WTC11 (cell line): ENCODE data around the gene RSPH9. TPM values are rescaled to one million over a fixed set of nuclear protein-coding genes. Genes with fewer than 3 reads are reported as not detected.

ENCODE experiments used
- ARID4B ChIP-seq: sonication (generic); formaldehyde crosslinking; IDR thresholded peaks from 2 replicates; pipeline ENCODE4 v1.8.0; 2023; ENCODE audit warnings: missing genetic modification reagents, mild to moderate bottlenecking, borderline replicate concordance
- CREB1 ChIP-seq: sonication (generic); formaldehyde crosslinking; IDR thresholded peaks from 2 replicates; pipeline ENCODE4 v1.8.0; 2023; ENCODE audit warnings: mild to moderate bottlenecking, missing genetic modification reagents
- E2F1 ChIP-seq: sonication (generic); formaldehyde crosslinking; IDR thresholded peaks from 2 replicates; pipeline ENCODE4 v1.8.0; 2022; ENCODE audit warnings: mild to moderate bottlenecking, missing genetic modification reagents
- E2F4 ChIP-seq: sonication (generic); formaldehyde crosslinking; IDR thresholded peaks from 2 replicates; pipeline ENCODE4 v1.8.1; 2022; ENCODE audit warnings: low read depth, mild to moderate bottlenecking, moderate library complexity, missing genetic modification reagents, borderline replicate concordance
- ELF4 ChIP-seq: sonication (generic); formaldehyde crosslinking; IDR thresholded peaks from 2 replicates; pipeline ENCODE4 v1.8.1; 2022; ENCODE audit warnings: low read depth, mild to moderate bottlenecking, moderate library complexity, missing genetic modification reagents
- FOXJ3 ChIP-seq: sonication (generic); formaldehyde crosslinking; IDR thresholded peaks from 2 replicates; pipeline ENCODE4 v1.9.0; 2021; ENCODE audit warnings: missing genetic modification reagents, mild to moderate bottlenecking, borderline replicate concordance
- FOXK1 ChIP-seq: sonication (generic); formaldehyde crosslinking; IDR thresholded peaks from 2 replicates; pipeline ENCODE4 v1.8.0; 2022; ENCODE audit warnings: mild to moderate bottlenecking, moderate library complexity, missing genetic modification reagents
- IRF1 ChIP-seq: sonication (generic); formaldehyde crosslinking; IDR thresholded peaks from 2 replicates; pipeline ENCODE4 v1.8.0; 2023; ENCODE audit warnings: missing genetic modification reagents
- MYBL2 ChIP-seq: sonication (generic); formaldehyde crosslinking; IDR thresholded peaks from 2 replicates; pipeline ENCODE4 v1.8.1; 2023; ENCODE audit warnings: mild to moderate bottlenecking, moderate library complexity, missing genetic modification reagents
- RELA ChIP-seq: sonication (generic); formaldehyde crosslinking; IDR thresholded peaks from 2 replicates; pipeline ENCODE4 v1.8.1; 2022; ENCODE audit warnings: missing genetic modification reagents, mild to moderate bottlenecking, borderline replicate concordance
- RORB ChIP-seq: fragments of 250-450 bp; sonication (Bioruptor Pico); IDR thresholded peaks from 2 replicates; pipeline ENCODE4 v1.9.0; 2021; ENCODE audit warnings: mild to moderate bottlenecking
- TEAD1 ChIP-seq: sonication (generic); formaldehyde crosslinking; IDR thresholded peaks from 2 replicates; pipeline ENCODE4 v1.8.0; 2022; ENCODE audit warnings: mild to moderate bottlenecking, missing genetic modification reagents
- TEAD4 ChIP-seq: sonication (generic); formaldehyde crosslinking; IDR thresholded peaks from 2 replicates; pipeline ENCODE4 v1.8.0; 2022; ENCODE audit warnings: mild to moderate bottlenecking, missing genetic modification reagents
- TP53 ChIP-seq: sonication (generic); formaldehyde crosslinking; IDR thresholded peaks from 2 replicates; pipeline ENCODE4 v1.8.1; 2023; ENCODE audit warnings: mild to moderate bottlenecking, missing genetic modification reagents
- ZMAT4 ChIP-seq: fragments of 250-450 bp; sonication (Bioruptor Pico); IDR thresholded peaks from 2 replicates; pipeline ENCODE4 v1.9.0; 2021; ENCODE audit warnings: mild to moderate bottlenecking
- ZNF138 ChIP-seq: sonication (generic); formaldehyde crosslinking; conservative IDR thresholded peaks from 2 replicates; pipeline ENCODE4 v1.8.1; 2022; ENCODE audit warnings: mild to moderate bottlenecking, moderate library complexity, missing genetic modification reagents
- ZNF281 ChIP-seq: sonication (generic); formaldehyde crosslinking; IDR thresholded peaks from 2 replicates; pipeline ENCODE4 v1.8.0; 2023; ENCODE audit warnings: mild to moderate bottlenecking, missing genetic modification reagents
- ZNF396 ChIP-seq: fragments of 250-450 bp; sonication (Bioruptor Pico); IDR thresholded peaks from 2 replicates; pipeline ENCODE4 v1.8.0; 2021; ENCODE audit warnings: mild to moderate bottlenecking, moderate library complexity, borderline replicate concordance
- ZNF423 ChIP-seq: fragments of 250-450 bp; sonication (Bioruptor Pico); IDR thresholded peaks from 2 replicates; pipeline ENCODE4 v2.1.2; 2022; ENCODE audit warnings: mild to moderate bottlenecking, moderate library complexity
- ZNF512 ChIP-seq: sonication (generic); formaldehyde crosslinking; IDR thresholded peaks from 2 replicates; pipeline ENCODE4 v1.8.1; 2022; ENCODE audit warnings: missing genetic modification reagents, borderline replicate concordance
- ZNF532 ChIP-seq: fragments of 250-450 bp; sonication (Bioruptor Pico); IDR thresholded peaks from 2 replicates; pipeline ENCODE4 v1.9.0; 2021; ENCODE audit warnings: mild to moderate bottlenecking, borderline replicate concordance
- total RNA-seq: library from RNA; stranded (reverse); gene quantifications from 3 replicates; pipeline ENCODE4 v1.2.3, GENCODE V29; 2021

The RSPH9 gene
- total RNA-seq, 1 experiment from 2014 or later: 0.35 TPM

- TF ChIP-seq ZMAT4 (CRISPR knock-in tag) (no peak), ZNF532 (no peak), ZNF512 (CRISPR knock-in tag) (no peak), CREB1 (no peak), TP53 (CRISPR knock-in tag) (no peak), ZNF138 (CRISPR knock-in tag) (no peak), FOXK1 (CRISPR knock-in tag) (0 out of 2 replicates have a peak, but pooled peaks have one; percentile 52), E2F4 (CRISPR knock-in tag) (no peak), RELA (no peak), ELF4 (no peak), ZNF423 (CRISPR knock-in tag) (no peak), TEAD4 (CRISPR knock-in tag) (no peak), TEAD1 (0 out of 2 replicates have a peak, but pooled peaks have one; percentile 51), MYBL2 (CRISPR knock-in tag) (0 out of 2 replicates have a peak, but pooled peaks have one; percentile 51), E2F1 (CRISPR knock-in tag) (no peak), ZNF396 (CRISPR knock-in tag) (no peak), ARID4B (CRISPR knock-in tag) (no peak), IRF1 (CRISPR knock-in tag) (no peak), ZNF281 (CRISPR knock-in tag) (no peak), RORB (CRISPR knock-in tag) (no peak), FOXJ3 (CRISPR knock-in tag) (no peak)
Measured at GRCh38 chr6:43687437-43688347, 42.9 kb downstream of the RSPH9 start, which contains the start of gene MRPS18A (continued).
